Adrenal gland (tissue), 5 donors: Measurements from ENCODE around the gene FARS2.

ENCODE experiments used
- POLR2A ChIP-seq, 2 donors: fragments of 450-650 bp; IDR thresholded peaks; one replicate each; pipeline ENCODE4 v1.6.1; 2017; ENCODE audit warnings: antibody characterized with exemption in 2 of 2, mild to moderate bottlenecking in 2 of 2, moderate library complexity in 1 of 2
- TF ChIP-seq, protein P1 (sequence below), 6 experiments: fragments of 450-650 bp in 4 of 6; fragments of 200-600 bp in 2 of 6; sonication (generic) in 1 of 6; IDR thresholded peaks; 1 replicate in 5 of 6; 2 replicates in 1 of 6; pipeline versions ENCODE4 v1.5.1 to v1.8.0; 2016 to 2021; ENCODE audit warnings: antibody characterized with exemption in 6 of 6, mild to moderate bottlenecking in 2 of 6, moderate library complexity in 1 of 6
- donor health status: DM: no; HTN: no; CAD: no.

DNA sequence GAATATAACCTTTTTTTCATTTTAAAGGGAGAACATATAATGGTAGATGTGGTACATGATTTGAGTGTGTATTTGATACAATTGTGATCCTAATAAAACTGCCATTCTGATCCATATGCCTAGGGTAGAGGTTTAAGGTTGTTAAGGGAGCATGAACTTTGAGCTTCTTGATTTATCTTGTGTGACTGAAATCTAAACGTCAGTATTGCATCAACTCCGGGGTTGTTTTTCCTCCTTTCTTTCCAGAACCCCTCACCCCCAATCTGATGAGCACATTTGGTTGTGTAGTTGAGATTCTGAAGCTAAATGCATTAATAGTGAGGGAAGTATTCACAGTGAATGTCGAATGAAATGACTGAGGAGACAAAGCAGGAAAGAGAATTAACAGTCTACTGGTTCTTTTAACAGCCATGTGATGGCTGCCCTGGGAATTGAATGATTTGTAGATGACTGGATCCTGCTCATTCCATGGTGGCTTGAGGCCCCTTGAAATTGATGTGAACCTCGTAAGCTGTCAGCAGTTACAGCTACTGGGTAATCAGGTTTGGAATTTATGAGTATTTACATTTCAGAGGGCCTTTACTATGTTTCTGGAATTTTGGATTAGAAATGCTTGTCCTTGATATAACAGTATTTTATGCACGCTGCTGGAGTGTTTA, 44.8 kb downstream of the FARS2 start:
- TF ChIP-seq, protein P1, sequence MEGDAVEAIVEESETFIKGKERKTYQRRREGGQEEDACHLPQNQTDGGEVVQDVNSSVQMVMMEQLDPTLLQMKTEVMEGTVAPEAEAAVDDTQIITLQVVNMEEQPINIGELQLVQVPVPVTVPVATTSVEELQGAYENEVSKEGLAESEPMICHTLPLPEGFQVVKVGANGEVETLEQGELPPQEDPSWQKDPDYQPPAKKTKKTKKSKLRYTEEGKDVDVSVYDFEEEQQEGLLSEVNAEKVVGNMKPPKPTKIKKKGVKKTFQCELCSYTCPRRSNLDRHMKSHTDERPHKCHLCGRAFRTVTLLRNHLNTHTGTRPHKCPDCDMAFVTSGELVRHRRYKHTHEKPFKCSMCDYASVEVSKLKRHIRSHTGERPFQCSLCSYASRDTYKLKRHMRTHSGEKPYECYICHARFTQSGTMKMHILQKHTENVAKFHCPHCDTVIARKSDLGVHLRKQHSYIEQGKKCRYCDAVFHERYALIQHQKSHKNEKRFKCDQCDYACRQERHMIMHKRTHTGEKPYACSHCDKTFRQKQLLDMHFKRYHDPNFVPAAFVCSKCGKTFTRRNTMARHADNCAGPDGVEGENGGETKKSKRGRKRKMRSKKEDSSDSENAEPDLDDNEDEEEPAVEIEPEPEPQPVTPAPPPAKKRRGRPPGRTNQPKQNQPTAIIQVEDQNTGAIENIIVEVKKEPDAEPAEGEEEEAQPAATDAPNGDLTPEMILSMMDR (IDR thresholded peaks at IDR 0.05): no peak
- no peak for TF ChIP-seq POLR2A (IDR thresholded peaks at IDR 0.05)
